Stimulated activated naive CD4-positive, alpha-beta T cell treated with Interleukin-2 at 50 U/mL for 16 hours (primary cell): ENCODE results near the gene SPATS1.

Experiments used
- DNase-seq: peaks from one replicate; lab custom pipeline; 2025; lab: John Stamatoyannopoulos, UW

Gene SPATS1

GRCh38 chr6:44388887-44389286 is 46.4 kb downstream of the SPATS1 start:
- no peak for DNase-seq

- no peak for DNase-seq
These were observed 47.8 kb downstream of the SPATS1 start for GRCh38 chr6:44390158-44390683.
